Omental fat pad (tissue), 4 donors: ENCODE results near the gene BICC1. TPM values are rescaled to one million over a fixed set of nuclear protein-coding genes. Genes with fewer than 3 reads are reported as not detected.
A peak's percentile ranks its signal among the peaks of the same experiment; 100 is the strongest.

Experiments
- ATAC-seq: fragments of 150-250 bp; one replicate; pipeline ENCODE4 v1.9.1; 2016; ENCODE audit warnings: mild to moderate bottlenecking, moderate library complexity; ENCODE audit not compliant: low FRiP score
- DNase-seq: peaks from one replicate; pipeline ENCODE4 v3.0.0-alpha.2; 2019; ENCODE audit warnings: low spot score
- CTCF ChIP-seq, 3 donors: fragments of 450-650 bp; IDR thresholded peaks; one replicate each; pipeline ENCODE4 v1.5.1; 2016 to 2017; ENCODE audit warnings: antibody characterized with exemption in 3 of 3, mild to moderate bottlenecking in 3 of 3, moderate library complexity in 2 of 3
- total RNA-seq, 4 donors: library from RNA; depleted of rRNA; stranded (reverse); fragments of >200 nt; gene quantifications; one replicate each; pipeline ENCODE4 v1.1.0, GENCODE V29; 2016

Gene BICC1
- total RNA-seq, 4 donors from 2014 or later = 14.8 to 44.6 (median 27.2) TPM

- peak in 1 of 3 donors; percentile 47 for TF ChIP-seq CTCF (IDR thresholded peaks at IDR 0.05)
- ATAC-seq (no peak), DNase-seq (no peak)
These were observed 269.3 kb downstream of the BICC1 start for GRCh38 chr10:58781873-58782488.

- DNase-seq (no peak), ATAC-seq (peak; percentile 79)
These were observed 270.5 kb downstream of the BICC1 start for GRCh38 chr10:58782876-58783851.

GRCh38 chr10:58784361-58784760 is 271.7 kb downstream of the BICC1 start:
- no peak for DNase-seq
- no peak for ATAC-seq
- no peak for TF ChIP-seq CTCF (IDR thresholded peaks at IDR 0.05)

More at GRCh38 chr10:58782876-58783851, 270.5 kb downstream of the BICC1 start:
- TF ChIP-seq CTCF (IDR thresholded peaks at IDR 0.05) = no peak

- no peak for TF ChIP-seq CTCF (IDR thresholded peaks at IDR 0.05)
- no peak for DNase-seq
- ATAC-seq = no peak
These were observed 272.7 kb downstream of the BICC1 start for GRCh38 chr10:58785354-58785753.

GRCh38 chr10:58791137-58791536 is 278.5 kb downstream of the BICC1 start:
- TF ChIP-seq CTCF (IDR thresholded peaks at IDR 0.05) = no peak
- no peak for DNase-seq
- ATAC-seq = peak; percentile 76

- no peak for TF ChIP-seq CTCF (IDR thresholded peaks at IDR 0.05)
- no peak for DNase-seq
These were observed 282.9 kb downstream of the BICC1 start for GRCh38 chr10:58795560-58795959.

More at GRCh38 chr10:58795560-58795959, 282.9 kb downstream of the BICC1 start:
- ATAC-seq = no peak
